Bone marrow (tissue), 2 donors: ENCODE measurements around the gene LBH.

Experiments
- DNase-seq, 2 donors: peaks; one replicate each; lab custom pipeline; 2025; lab: John Stamatoyannopoulos, UW

LBH gene

GRCh38 chr2:30231212-30231995 is at the start of gene LBH:
TSS of gene LBH (plus strand) at chr2:30231534. CDS start at chr2:30231739, 205 bp downstream.
- DNase-seq: peak; percentile 59 to 76

- no peak for DNase-seq
These were observed 47.3 kb upstream of the LBH start for GRCh38 chr2:30184035-30184434.

GRCh38 chr2:30185178-30185577 is 46.2 kb upstream of the LBH start:
- no peak for DNase-seq

- DNase-seq: no peak
These were observed 43.0 kb upstream of the LBH start for GRCh38 chr2:30188292-30188691.

- DNase-seq: no peak
These were observed 40.7 kb upstream of the LBH start for GRCh38 chr2:30190637-30191036.

- no peak for DNase-seq
These were observed 40.2 kb upstream of the LBH start for GRCh38 chr2:30191107-30191506.

- DNase-seq: no peak
These were observed 39.5 kb upstream of the LBH start for GRCh38 chr2:30191819-30192271.

GRCh38 chr2:30192314-30192713 is 39.0 kb upstream of the LBH start:
- no peak for DNase-seq

- no peak for DNase-seq
These were observed 38.1 kb upstream of the LBH start for GRCh38 chr2:30193104-30193681.

- DNase-seq: no peak
These were observed 36.9 kb upstream of the LBH start for GRCh38 chr2:30194421-30194820.

GRCh38 chr2:30195016-30195415 is 36.3 kb upstream of the LBH start:
- no peak for DNase-seq

GRCh38 chr2:30197570-30198192 is 33.7 kb upstream of the LBH start:
- DNase-seq: no peak

- DNase-seq: no peak
These were observed 29.3 kb upstream of the LBH start for GRCh38 chr2:30201990-30202389.

- no peak for DNase-seq
These were observed 28.2 kb upstream of the LBH start for GRCh38 chr2:30203156-30203555.

- DNase-seq: no peak
These were observed 27.1 kb upstream of the LBH start for GRCh38 chr2:30204281-30204680.

- no peak for DNase-seq
These were observed 25.9 kb upstream of the LBH start for GRCh38 chr2:30205456-30205855.

GRCh38 chr2:30206461-30207430 is 24.6 kb upstream of the LBH start:
- peak in 1 of 2 donors; percentile 6 for DNase-seq

- DNase-seq: peak in 1 of 2 donors; percentile 17
These were observed 22.9 kb upstream of the LBH start for GRCh38 chr2:30208453-30208852.

GRCh38 chr2:30209227-30209626 is 22.1 kb upstream of the LBH start:
- DNase-seq: no peak

GRCh38 chr2:30213326-30213725 is 18.0 kb upstream of the LBH start:
- no peak for DNase-seq

- no peak for DNase-seq
These were observed 17.3 kb upstream of the LBH start for GRCh38 chr2:30213907-30214463.

GRCh38 chr2:30216157-30216556 is 15.2 kb upstream of the LBH start:
- no peak for DNase-seq
